Hematopoietic multipotent progenitor cell treated with erythropoietin and hydrocortisone succinate and interleukin-3 and kit ligand, for 15 days (in vitro differentiated cells): Measurements from ENCODE around the gene ZNF41.

Experiments used
- DNase-seq: peaks from one replicate; pipeline ENCODE4 v3.0.0-alpha.2; 2015; ENCODE audit warnings: low spot score

ZNF41 gene

GRCh38 chrX:47489507-47490275 is 6.7 kb upstream of the ZNF41 start:
- no peak for DNase-seq

GRCh38 chrX:47484885-47485284 is 1.9 kb upstream of the ZNF41 start:
- no peak for DNase-seq

GRCh38 chrX:47483306-47484268 is 565 bp upstream of the ZNF41 start:
- DNase-seq: peak; percentile 2

- DNase-seq: no peak
Measured at GRCh38 chrX:47482065-47482511, 934 bp downstream of the ZNF41 start.

GRCh38 chrX:47481160-47481559 is 1.9 kb downstream of the ZNF41 start:
- DNase-seq: no peak

GRCh38 chrX:47480576-47480975 is 2.4 kb downstream of the ZNF41 start:
- DNase-seq: no peak

- no peak for DNase-seq
Measured at GRCh38 chrX:47475476-47475875, 7.5 kb downstream of the ZNF41 start.

GRCh38 chrX:47467106-47467505 is 15.9 kb downstream of the ZNF41 start:
- DNase-seq: no peak

GRCh38 chrX:47460561-47460960 is 22.5 kb downstream of the ZNF41 start:
- no peak for DNase-seq

GRCh38 chrX:47458528-47458927 is 24.5 kb downstream of the ZNF41 start:
- DNase-seq: no peak

GRCh38 chrX:47456080-47456479 is 26.9 kb downstream of the ZNF41 start:
- DNase-seq: no peak

- no peak for DNase-seq
Measured at GRCh38 chrX:47452112-47452511, 30.9 kb downstream of the ZNF41 start.

GRCh38 chrX:47448165-47448806 is 34.7 kb downstream of the ZNF41 start:
- DNase-seq: no peak

GRCh38 chrX:47447607-47448006 is 35.4 kb downstream of the ZNF41 start:
- no peak for DNase-seq

GRCh38 chrX:47446971-47447370 is 36.1 kb downstream of the ZNF41 start:
- DNase-seq: no peak

- DNase-seq: no peak
Measured at GRCh38 chrX:47446431-47446830, 36.6 kb downstream of the ZNF41 start.

GRCh38 chrX:47430925-47431324 is 52.1 kb downstream of the ZNF41 start:
- DNase-seq: no peak

GRCh38 chrX:47422444-47422843 is 60.6 kb downstream of the ZNF41 start:
- no peak for DNase-seq

GRCh38 chrX:47420962-47421361 is 62.1 kb downstream of the ZNF41 start:
- no peak for DNase-seq

- no peak for DNase-seq
Measured at GRCh38 chrX:47420265-47420664, 62.8 kb downstream of the ZNF41 start.

GRCh38 chrX:47413179-47413594 is 69.8 kb downstream of the ZNF41 start:
- DNase-seq: no peak
